Gastrocnemius medialis (tissue), 4 donors: ENCODE results near the gene CEACAM21. TPM values are rescaled to one million over a fixed set of nuclear protein-coding genes. Genes with fewer than 3 reads are reported as not detected.

Source experiments
- ATAC-seq, 2 donors: fragments of 150-250 bp; one replicate each; pipeline ENCODE4 v1.9.1; 2016
- DNase-seq, 2 donors: peaks; one replicate each; pipeline ENCODE4 v3.0.0-alpha.2; 2019
- H3K27ac ChIP-seq, 4 donors: fragments of 200-600 bp; sonication (generic); 1 replicate in 1 of 4; 2 replicates in 3 of 4; pipeline ENCODE4 v1.5.1; 2016 to 2018; ENCODE audit warnings: mild to moderate bottlenecking in 2 of 4, moderate library complexity in 1 of 4
- H3K27me3 ChIP-seq, 3 donors: fragments of 200-600 bp; sonication (generic) in 2 of 3; 1 replicate in 1 of 3; 2 replicates in 2 of 3; pipeline versions ENCODE4 v1.5.1 to v1.6.0; 2016 to 2019; ENCODE audit warnings: mild to moderate bottlenecking in 1 of 3, moderate library complexity in 1 of 3
- H3K36me3 ChIP-seq, 2 donors: fragments of 200-600 bp; sonication (generic) in 1 of 2; one replicate each; pipeline ENCODE4 v1.5.1; 2017 to 2018
- H3K4me1 ChIP-seq, 2 donors: fragments of 200-600 bp; sonication (generic) in 1 of 2; one replicate each; pipeline ENCODE4 v1.5.1; 2016 to 2017; ENCODE audit warnings: mild to moderate bottlenecking in 2 of 2
- H3K4me3 ChIP-seq, 4 donors: fragments of 200-600 bp; sonication (generic) in 3 of 4; 1 replicate in 1 of 4; 2 replicates in 3 of 4; pipeline ENCODE4 v1.5.1; 2016 to 2019; ENCODE audit warnings: mild to moderate bottlenecking in 2 of 4
- H3K9me3 ChIP-seq, 3 donors: fragments of 200-600 bp; sonication (generic) in 2 of 3; 1 replicate in 1 of 3; 2 replicates in 2 of 3; pipeline ENCODE4 v1.5.1; 2016 to 2019
- POLR2A ChIP-seq, 2 donors: fragments of 450-650 bp; IDR thresholded peaks; one replicate each; pipeline ENCODE4 v1.6.1; 2017; ENCODE audit warnings: antibody characterized with exemption in 2 of 2, mild to moderate bottlenecking in 2 of 2, moderate library complexity in 2 of 2
- in situ Hi-C, 4 donors: fragments of 200-750 bp; cut with MboI; loops; one replicate each; pipeline versions ENCODE4 v1.15.0 to v1.8.0; 2017; ENCODE audit warnings: low sequenced_read_pairs in 4 of 4
- intact Hi-C: fragments of 100-400 bp; cut with DNase I; formaldehyde crosslinking; loops from one replicate; pipeline ENCODE4 v1.15.1; 2023; ENCODE audit warnings: low total_unique reads
- total RNA-seq, 4 donors: library from RNA; depleted of rRNA; stranded (reverse); fragments of >200 nt; gene quantifications; one replicate each; pipeline versions ENCODE4 v1.1.0 to v1.2.3, GENCODE V29; 2016
- TF ChIP-seq, protein P1 (sequence below), 5 experiments: fragments of 450-650 bp in 3 of 5; fragments of 200-600 bp in 2 of 5; sonication (generic) in 2 of 5; IDR thresholded peaks in 4 of 5; conservative IDR thresholded peaks in 1 of 5; 1 replicate in 4 of 5; 2 replicates in 1 of 5; pipeline ENCODE4 v1.5.1; 2016 to 2019; ENCODE audit warnings: antibody characterized with exemption in 5 of 5, mild to moderate bottlenecking in 3 of 5, moderate library complexity in 3 of 5

Gene CEACAM21
- total RNA-seq, 4 donors from 2014 or later, result 0.49 TPM; not detected in 3

- peaks cover 0 to 16% of the 10 kb centered on the region in 2 donors for H3K4me1 ChIP-seq
- ATAC-seq (no peak), DNase-seq (no peak)
- intact Hi-C loops (loop anchor here (10.0 kb wide), 1 partner anchor 89 kb away; the partner anchor contains the start of gene ERICH4), in situ Hi-C loops (no loop called here)
- H3K36me3 ChIP-seq, result no peaks in the 10 kb centered on the region
- TF ChIP-seq POLR2A (IDR thresholded peaks at IDR 0.05), result no peak
- no peaks in the 10 kb centered on the region for H3K27me3 ChIP-seq
- no peak overlapping the region for H3K4me3 ChIP-seq
- no peak overlapping the region for H3K27ac ChIP-seq
- H3K9me3 ChIP-seq, result no peaks in the 10 kb centered on the region
These were observed 42.2 kb upstream of the CEACAM21 start for GRCh38 chr19:41533671-41534215.

DNA sequence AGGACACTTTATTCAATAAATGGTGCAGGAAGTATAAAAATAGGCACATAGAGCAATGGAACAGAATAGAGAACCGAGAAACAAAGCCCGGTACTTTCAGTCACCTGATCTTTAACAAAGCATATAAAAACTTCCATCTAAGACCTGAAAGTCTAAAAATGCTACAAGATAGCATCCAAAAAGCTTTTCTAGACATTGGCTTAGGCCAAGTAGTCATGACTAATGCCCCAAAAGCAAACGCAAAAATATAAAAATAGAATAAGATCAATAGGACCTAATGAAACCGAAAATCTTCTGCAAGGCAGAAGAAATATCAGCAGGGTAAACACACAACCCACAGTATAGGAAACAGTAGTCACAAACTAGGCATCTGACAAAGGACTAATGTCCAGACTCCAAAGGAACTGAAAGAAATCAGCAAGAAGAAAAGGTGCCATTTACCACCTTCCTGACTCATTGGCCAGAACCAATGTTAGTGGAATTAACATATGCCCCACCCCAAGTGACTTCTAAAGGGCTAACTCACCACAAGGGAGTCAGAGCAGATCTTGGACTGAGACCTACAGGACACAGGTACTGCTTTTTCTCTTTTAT, 40.8 kb upstream of the CEACAM21 start:
- Histone ChIP-seq H3K4me1 (peaks cover 0 to 16% of the 10 kb centered on the region in 2 donors), H3K4me3 (no peak overlapping the region), H3K9me3 (no peaks in the 10 kb centered on the region), H3K36me3 (no peaks in the 10 kb centered on the region), H3K27ac (peak overlapping the region in 1 of 4 donors; percentile 46), H3K27me3 (no peaks in the 10 kb centered on the region)
- DNase-seq (no peak), ATAC-seq (no peak)
- in situ Hi-C loops (no loop called here), intact Hi-C loops (loop anchor here (10.0 kb wide), 1 partner anchor 90 kb away; the partner anchor contains the start of gene ERICH4)
- TF ChIP-seq, protein P1, sequence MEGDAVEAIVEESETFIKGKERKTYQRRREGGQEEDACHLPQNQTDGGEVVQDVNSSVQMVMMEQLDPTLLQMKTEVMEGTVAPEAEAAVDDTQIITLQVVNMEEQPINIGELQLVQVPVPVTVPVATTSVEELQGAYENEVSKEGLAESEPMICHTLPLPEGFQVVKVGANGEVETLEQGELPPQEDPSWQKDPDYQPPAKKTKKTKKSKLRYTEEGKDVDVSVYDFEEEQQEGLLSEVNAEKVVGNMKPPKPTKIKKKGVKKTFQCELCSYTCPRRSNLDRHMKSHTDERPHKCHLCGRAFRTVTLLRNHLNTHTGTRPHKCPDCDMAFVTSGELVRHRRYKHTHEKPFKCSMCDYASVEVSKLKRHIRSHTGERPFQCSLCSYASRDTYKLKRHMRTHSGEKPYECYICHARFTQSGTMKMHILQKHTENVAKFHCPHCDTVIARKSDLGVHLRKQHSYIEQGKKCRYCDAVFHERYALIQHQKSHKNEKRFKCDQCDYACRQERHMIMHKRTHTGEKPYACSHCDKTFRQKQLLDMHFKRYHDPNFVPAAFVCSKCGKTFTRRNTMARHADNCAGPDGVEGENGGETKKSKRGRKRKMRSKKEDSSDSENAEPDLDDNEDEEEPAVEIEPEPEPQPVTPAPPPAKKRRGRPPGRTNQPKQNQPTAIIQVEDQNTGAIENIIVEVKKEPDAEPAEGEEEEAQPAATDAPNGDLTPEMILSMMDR (IDR thresholded peaks at IDR 0.05 in 4 of 5, conservative IDR thresholded peaks at IDR 0.05 in 1 of 5), result no peak
- no peak for TF ChIP-seq POLR2A (IDR thresholded peaks at IDR 0.05)

DNA sequence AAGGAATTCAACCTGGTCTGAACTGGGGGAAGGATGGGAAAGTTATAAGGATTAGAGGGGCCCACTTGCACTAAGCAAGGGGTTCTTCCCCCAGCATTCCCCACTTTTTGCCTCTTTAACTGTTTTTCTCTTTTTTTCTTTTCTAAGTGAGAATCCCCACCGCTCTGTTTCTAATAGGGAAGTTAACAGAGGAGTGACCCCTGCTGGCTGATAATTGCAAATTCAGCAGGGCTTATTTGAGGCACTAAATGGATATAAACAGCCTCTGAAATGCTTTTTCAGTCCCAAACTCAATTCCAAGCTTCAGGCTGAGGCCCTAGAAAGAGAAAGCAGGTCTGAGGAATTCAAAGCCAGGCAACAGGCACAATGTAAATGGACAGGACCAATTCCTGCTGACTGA, 38.2 kb upstream of the CEACAM21 start:
- no peaks in the 10 kb centered on the region for H3K27me3 ChIP-seq
- H3K27ac ChIP-seq, result no peak overlapping the region
- in situ Hi-C loops, result no loop called here
- H3K36me3 ChIP-seq, result no peaks in the 10 kb centered on the region
- DNase-seq, result no peak
- intact Hi-C loops, result loop anchor here (10.0 kb wide), 1 partner anchor 93 kb away; the partner anchor contains the start of gene ERICH4
- no peak overlapping the region for H3K4me3 ChIP-seq
- ATAC-seq, result no peak
- H3K9me3 ChIP-seq, result no peaks in the 10 kb centered on the region
- H3K4me1 ChIP-seq, result peaks cover 0 to 6% of the 10 kb centered on the region in 2 donors
- TF ChIP-seq, protein P1 (IDR thresholded peaks at IDR 0.05 in 4 of 5, conservative IDR thresholded peaks at IDR 0.05 in 1 of 5), result peak in 3 of 5 experiments; percentile 24 to 47 (median 36)
- no peak for TF ChIP-seq POLR2A (IDR thresholded peaks at IDR 0.05)

GRCh38 chr19:41540041-41540695, 35.8 kb upstream of the CEACAM21 start:
- Histone ChIP-seq H3K9me3 (no peaks in the 10 kb centered on the region), H3K4me1 (peaks cover 0 to under 1% of the 10 kb centered on the region in 2 donors), H3K27me3 (no peaks in the 10 kb centered on the region), H3K4me3 (no peak overlapping the region), H3K27ac (no peak overlapping the region), H3K36me3 (no peaks in the 10 kb centered on the region)
- TF ChIP-seq POLR2A (IDR thresholded peaks at IDR 0.05), result no peak
- no peak for DNase-seq
- in situ Hi-C loops (no loop called here), intact Hi-C loops (no loop called here)
- ATAC-seq, result no peak

- no peaks in the 10 kb centered on the region for H3K27me3 ChIP-seq
- in situ Hi-C loops (no loop called here), intact Hi-C loops (no loop called here)
- ATAC-seq, result no peak
- H3K4me1 ChIP-seq, result no peaks in the 10 kb centered on the region
- DNase-seq, result no peak
- TF ChIP-seq POLR2A (IDR thresholded peaks at IDR 0.05), result no peak
- TF ChIP-seq, protein P1 (IDR thresholded peaks at IDR 0.05 in 4 of 5, conservative IDR thresholded peaks at IDR 0.05 in 1 of 5), result peak in 3 of 5 experiments; percentile 13 to 60 (median 50)
- H3K27ac ChIP-seq, result no peak overlapping the region
- H3K36me3 ChIP-seq, result no peaks in the 10 kb centered on the region
- no peak overlapping the region for H3K4me3 ChIP-seq
- H3K9me3 ChIP-seq, result no peaks in the 10 kb centered on the region
These were observed 33.9 kb upstream of the CEACAM21 start for GRCh38 chr19:41541990-41542584.
